A673 (cell line): ENCODE measurements around the gene ACIN1.

Source experiments
- CTCF ChIP-seq: fragments of 300-800, 200-600 bp; sonication (generic); conservative IDR thresholded peaks from 2 replicates; pipeline ENCODE4 v1.5.1; 2017; ENCODE audit warnings: low read depth, mild to moderate bottlenecking, antibody characterized with exemption, low read length, moderate library complexity, mixed read lengths
- EZH2 ChIP-seq: fragments of 200-600 bp; sonication (generic); IDR thresholded peaks from 2 replicates; pipeline ENCODE4 v1.6.1; 2017; ENCODE audit warnings: borderline replicate concordance, low read depth, mild to moderate bottlenecking, mixed read lengths, antibody characterized with exemption, low read length; ENCODE audit not compliant: poor library complexity, severe bottlenecking

GRCh38 chr14:23023795-23024152, 71.2 kb downstream of the ACIN1 start:
- TF ChIP-seq EZH2 (no peak), CTCF (no peak)
